T follicular helper cell (primary cell): ENCODE data around the gene NT5DC1.
"Not testable (repeated sequence)": the region's sequence is repeated elsewhere in the genome, so short reads cannot be mapped to it uniquely, and the experiment has no call there.

Source experiments
- DNase-seq: peaks from one replicate; pipeline ENCODE4 v3.0.0-alpha.2; 2020; ENCODE audit warnings: low read depth

NT5DC1 gene

DNA sequence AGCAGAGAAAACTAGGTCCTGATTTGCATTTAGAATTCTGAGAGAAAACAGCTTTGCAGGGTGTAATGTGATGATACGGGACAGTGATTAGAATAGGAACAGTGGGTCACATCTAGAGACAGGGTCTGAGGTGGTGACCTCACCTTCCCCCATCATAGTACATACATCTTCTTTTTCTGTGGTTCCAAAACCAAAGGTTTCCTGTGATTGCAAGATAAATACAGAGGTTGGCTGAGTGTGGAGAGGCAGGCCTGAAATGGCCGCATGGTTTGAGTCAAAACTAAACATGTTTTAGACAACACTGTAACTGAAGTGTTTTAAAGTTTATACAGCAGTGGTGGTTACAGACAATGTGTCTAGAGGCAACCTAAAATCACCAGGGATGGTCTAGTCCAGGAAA, 10.4 kb upstream of the NT5DC1 start:
- DNase-seq = no peak

DNA sequence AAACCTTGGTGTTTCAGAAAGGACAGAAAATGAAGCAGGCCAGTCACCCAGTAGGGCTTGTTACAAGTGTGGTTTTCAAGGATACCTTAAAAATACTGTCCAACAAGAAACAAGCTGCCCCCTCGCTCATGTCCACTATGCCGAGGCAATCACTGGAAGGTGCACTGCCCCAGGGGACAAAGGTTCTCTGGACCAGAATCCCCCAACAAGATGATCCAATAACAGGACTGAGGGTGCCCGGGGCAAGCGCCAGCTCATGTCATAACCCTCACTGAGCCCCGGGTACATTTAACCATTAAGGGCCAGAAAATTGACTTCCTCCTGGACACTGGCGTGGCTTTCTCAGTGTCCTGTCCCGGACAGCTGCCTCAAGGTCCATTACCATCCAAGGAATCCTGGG, 6.6 kb upstream of the NT5DC1 start:
- DNase-seq = no peak

- DNase-seq = not testable (repeated sequence)
Observed at GRCh38 chr6:116096048-116096759, 4.4 kb upstream of the NT5DC1 start.

DNA sequence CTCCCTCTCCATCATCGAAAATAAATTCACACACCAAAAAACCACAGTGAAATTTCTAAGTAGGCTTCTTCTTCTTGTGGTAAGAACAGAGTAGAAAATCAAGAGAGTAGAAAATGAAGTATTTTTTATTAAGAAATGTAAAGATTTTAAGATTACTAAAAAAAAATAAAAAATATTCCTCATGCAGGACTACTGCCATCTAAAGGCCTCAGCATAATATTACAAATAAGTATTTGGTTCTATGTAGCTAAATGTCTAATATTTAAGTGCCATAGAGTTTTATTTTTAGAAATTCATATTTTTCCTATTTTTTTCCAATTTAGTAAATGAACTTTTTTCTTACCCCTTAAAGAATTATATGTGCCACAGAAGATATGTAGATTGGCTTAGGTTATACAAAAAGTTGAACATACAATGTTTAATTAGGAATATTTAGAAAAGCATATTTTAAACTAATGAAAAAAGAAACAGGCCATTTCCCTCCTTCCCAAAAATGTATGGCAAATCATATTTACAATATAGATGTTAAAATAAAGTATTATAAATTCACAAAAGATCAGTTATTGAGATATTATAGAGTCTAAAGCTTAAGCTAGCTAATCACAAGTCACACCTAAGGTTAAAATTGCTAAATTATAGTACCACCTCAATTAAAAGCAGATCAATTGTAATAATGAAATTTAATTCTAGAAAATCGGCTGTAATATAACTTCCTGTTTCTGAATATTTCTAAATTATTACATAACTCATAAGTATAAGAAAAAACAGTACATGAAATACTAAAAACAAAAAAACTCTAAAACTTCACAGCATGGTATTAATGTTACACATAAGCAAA, 3.5 kb upstream of the NT5DC1 start:
- DNase-seq = no peak

DNA sequence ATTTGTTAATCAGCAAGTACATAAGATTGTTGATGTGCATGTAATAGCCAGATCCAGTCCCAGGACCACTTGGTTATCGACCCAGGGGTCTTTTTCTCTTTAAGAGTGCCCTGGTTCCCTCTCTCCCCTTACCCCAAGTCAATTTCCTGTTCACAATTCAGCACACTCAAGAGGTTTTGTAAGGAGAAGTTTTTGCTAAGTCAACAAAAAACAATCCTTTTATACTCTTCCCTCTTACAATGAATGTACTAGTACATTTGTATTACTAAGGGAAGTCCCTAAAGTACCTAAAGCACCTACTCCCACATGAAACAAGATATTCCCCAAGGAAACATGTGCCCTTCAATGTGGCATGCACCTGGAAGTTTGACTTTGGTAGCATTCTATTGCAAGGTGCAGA, 1.6 kb upstream of the NT5DC1 start:
- DNase-seq = no peak

DNA sequence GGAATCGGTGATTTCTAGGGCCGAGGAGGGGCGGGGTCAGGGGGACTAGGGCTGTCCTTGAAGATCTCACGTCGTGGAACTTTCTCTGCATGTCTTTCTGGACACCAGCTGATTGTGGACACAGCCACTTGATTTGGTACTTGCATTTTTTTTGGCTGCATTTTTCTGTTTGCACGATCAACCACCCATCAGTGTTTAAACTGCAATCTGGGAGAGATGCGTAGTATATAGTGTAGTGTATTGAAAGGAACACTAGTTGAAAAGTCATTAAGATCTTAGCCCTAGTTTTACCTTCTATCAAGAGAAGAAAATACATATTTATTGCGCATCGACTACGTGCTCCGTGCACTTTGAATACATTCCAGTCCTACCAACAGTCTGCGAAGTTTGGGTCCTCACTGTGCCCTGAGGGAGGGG, 657 bp downstream of the NT5DC1 start:
- DNase-seq = no peak

GRCh38 chr6:116101790-116102189, 1.1 kb downstream of the NT5DC1 start:
- no peak for DNase-seq

DNA sequence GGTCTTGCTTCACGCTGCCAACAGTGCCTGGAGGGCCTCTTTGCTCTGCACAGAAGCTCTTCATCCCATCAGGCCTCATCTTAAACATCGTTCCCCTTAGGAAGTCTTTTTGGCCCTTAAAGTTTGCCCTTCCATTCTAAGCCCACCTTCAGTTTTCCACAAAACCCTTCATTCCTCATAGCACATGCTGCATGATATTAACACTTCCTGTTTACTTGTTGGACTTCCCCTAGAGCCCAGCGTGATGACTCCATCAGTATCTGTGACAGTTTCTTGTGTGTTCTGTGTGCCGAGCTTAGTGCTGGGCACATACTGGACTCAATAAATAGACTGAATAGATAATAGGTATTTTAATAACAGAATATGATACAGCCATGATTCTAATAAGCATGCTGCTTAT, 2.2 kb downstream of the NT5DC1 start:
- no peak for DNase-seq

GRCh38 chr6:116104636-116105035, 4.0 kb downstream of the NT5DC1 start:
- DNase-seq = no peak

GRCh38 chr6:116105247-116105646, 4.6 kb downstream of the NT5DC1 start:
- DNase-seq = no peak

DNA sequence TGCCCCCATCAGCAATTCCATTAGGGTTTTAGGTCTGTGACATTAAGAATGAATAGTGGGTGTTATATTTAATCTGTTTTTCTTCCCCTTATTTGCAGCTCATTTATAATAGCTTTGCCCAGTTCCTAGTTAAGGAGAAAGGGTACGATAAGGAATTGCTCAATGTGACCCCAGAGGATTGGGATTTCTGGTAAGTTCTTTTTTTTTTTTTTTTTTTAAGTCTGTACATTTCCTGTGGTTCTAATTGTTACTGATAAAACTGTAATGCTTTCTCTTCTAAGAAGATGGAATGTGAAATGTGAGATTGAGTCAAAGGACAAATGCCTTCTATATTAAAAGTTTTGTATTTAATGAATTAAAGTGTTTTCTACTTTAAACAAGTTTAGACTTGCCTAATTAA, 5.5 kb downstream of the NT5DC1 start:
- DNase-seq = no peak

DNA sequence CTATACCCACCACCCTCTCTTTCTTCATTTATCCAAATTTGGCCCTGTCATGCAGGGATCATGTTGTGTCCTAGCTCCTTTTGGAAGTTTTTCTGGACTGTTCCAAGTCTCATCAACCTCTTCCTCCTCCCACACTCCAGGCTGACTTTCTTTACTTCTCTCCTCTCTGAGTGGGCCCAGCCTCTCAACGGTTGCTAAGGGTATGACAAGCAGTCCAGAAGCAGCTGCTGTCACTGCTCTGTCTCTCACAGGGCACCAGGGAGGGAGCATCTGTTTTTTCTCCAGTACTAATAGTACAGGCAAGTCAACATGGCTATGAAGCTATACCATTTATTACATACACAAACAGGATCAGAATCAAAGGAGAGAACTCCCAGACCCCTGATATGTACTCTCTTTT, 8.2 kb downstream of the NT5DC1 start:
- DNase-seq = no peak

DNA sequence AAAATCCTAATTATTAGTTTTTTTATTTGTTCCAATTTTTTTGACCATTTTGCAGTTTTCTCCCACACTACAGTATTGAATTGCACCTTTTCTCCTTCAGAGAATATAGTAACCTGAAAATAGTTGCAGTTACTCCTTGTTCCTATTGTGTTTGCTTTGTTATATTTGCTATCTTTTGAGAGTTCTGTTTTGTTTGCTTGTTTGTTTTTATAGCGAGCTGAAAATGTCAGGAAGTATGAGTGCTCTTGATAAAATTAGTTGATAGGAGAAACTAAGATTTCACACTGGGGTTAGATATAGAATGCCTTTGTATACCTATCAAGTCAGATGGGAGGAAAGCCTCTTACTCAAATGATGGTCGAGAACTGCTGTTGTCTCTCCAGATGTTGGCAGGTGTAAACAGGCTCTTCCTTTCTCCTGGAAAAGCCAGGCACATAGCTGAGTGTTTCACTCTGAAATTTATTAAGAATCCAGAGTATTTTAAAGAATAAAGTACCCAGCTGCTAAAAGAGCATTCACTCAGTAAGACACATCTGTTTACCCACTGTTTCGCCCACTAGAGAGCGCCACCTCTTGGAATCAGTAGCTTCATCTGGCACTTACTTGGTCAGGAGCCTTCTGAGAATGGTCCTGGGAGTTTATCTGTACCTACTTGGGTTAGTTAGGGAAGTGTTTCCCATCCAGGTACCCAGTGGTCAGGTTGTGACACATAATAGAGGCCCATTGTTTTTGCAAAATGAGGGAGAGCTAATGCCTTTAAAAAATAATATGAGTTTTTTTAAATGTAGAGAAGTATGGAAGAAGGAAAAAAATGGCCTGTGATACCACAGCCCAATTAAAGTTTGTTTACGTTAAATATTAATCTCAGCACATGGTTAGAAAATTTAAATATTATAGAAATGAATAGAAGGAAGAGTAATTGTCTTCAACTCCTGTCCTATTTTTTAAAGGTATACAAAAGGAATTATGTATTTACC, 11.2 kb downstream of the NT5DC1 start:
- DNase-seq = no peak

GRCh38 chr6:116113386-116113785, 12.7 kb downstream of the NT5DC1 start:
- no peak for DNase-seq

GRCh38 chr6:116115781-116116180, 15.1 kb downstream of the NT5DC1 start:
- DNase-seq = no peak

DNA sequence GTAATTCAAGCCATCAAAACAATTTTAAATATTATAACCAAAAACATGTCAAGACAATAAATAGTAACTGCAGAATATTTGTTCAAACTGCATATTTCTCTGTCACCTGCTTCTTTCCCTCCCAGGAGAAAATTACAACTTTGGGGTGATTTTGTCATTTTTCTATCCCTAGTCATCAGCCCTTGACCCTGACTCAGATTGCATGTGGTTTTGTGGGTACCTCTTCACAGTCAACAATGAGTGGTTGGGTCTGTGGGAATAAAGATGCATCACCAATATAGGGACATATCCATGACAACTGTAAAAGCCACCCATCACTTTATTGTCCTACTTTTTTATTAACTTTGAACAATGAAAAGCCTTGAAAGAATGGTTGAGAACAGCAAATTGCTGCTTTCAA, 18.0 kb downstream of the NT5DC1 start:
- DNase-seq = no peak

- DNase-seq = no peak
Observed at GRCh38 chr6:116120430-116120829, 19.8 kb downstream of the NT5DC1 start.

GRCh38 chr6:116126032-116126431, 25.4 kb downstream of the NT5DC1 start, which contains the start of gene COL10A1:
COL10A1 (minus strand) TSS chr6:116126132; CDS start chr6:116125492, 640 bp downstream.
- DNase-seq = no peak

DNA sequence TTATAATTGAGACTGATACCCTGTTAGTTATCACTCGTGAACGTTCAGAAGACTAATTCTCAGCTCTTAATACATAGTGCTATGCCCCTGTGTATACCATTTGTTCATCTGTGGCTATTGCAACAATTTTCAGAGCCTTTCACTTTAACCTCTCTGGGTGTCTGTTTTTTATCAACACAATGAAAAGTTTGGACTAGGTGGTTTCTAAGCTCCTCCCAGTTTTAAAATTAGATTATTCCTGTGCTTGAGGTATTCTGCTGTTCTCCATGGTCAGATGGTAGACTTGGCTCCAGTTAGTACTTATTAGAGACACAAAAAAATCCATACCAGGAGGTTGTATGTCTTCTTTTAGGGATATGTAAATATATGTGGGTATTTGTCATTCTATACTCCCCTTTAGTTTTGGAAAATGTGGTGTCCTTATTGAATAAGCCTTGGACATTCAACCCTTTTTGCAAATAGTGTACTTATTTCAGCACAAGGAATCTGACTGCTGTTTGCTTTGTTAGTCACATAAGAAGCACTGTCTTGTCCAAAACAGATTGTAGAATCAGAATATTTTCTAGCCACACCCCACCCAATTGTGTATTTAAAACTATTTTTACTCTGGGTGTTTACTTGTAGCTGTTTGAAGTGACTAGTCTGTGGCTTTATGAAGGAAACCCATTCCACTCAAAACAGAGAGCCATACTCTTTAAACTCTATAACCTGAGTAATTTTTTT, 27.3 kb downstream of the NT5DC1 start:
- DNase-seq = no peak

DNA sequence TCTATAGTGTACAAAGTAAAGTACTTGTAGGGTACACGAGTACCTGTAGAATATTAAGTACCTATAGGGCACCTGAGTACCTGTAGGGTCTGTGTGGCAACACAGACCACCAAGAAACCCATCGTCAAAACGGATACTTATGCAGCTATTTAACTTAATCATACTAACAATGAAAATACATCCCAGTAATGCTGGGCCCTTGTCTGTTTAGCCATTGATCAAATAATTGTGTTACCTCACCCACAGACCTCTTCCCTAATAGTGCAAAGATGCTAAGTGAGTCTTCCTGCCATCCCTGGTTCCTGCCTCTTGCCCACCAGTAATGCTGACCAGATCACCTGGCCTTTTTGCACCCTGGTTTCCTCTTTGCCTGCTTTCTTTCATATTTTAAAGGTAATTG, 32.8 kb downstream of the NT5DC1 start:
- no peak for DNase-seq

DNA sequence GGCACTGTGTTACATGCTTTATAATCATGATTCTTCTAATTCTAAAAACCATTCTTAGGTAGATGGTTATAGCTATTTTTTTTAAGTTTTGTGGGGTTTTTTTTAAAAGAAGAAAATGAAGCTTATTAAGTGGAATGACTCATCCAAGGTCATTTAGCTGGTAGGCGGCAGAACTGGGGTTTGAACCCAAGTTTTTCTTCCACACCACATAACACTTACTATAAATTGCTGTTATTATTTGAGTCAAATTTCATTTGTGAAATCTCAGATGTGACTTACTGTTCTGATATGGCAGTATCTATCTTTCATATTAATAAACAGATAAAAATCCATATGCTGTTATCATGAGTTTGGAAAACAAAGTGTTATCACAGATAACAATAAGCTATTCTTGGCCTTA, 35.7 kb downstream of the NT5DC1 start:
- DNase-seq = no peak
